HFF-Myc (cell line): ENCODE results near the gene TMEM117.

ENCODE experiments used
- DNase-seq: peaks from one replicate; pipeline ENCODE4 v3.0.0-alpha.2; 2011; ENCODE audit warnings: low read depth; ENCODE audit errors: extremely low read depth
- H3K4me3 ChIP-seq: replicated peaks from 2 replicates; pipeline ENCODE4 v1.5.1; 2011; ENCODE audit warnings: low read depth, mild to moderate bottlenecking, control low read depth, low read length
- CTCF ChIP-seq: IDR thresholded peaks from 2 replicates; pipeline ENCODE4 v1.5.1; 2012; ENCODE audit warnings: mild to moderate bottlenecking, low read depth, low read length, control low read depth; ENCODE audit errors: missing control alignments

TMEM117 gene

DNA sequence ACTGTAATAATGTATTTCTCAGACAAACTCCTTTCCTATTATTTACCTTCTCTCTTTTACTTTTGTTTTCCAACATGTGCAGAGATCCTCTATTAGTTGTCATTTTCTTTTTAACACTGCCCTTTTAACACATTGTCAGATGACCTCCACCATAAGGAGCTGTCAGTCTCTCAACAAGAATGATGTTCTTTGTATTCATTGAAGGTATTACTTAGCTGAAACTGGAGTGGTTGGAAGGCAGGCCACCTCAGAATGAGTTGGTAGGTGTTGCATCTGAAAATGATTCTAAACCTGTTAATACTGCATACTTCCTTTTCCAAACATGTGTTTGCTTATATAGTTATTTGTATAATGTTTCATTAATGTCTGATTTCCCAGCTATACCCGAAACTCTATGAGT, 16.9 kb downstream of the TMEM117 start:
- no peak overlapping the region for H3K4me3 ChIP-seq
- no peak for TF ChIP-seq CTCF
- DNase-seq, result no peak

- no peak for DNase-seq
- no peak overlapping the region for H3K4me3 ChIP-seq
- no peak for TF ChIP-seq CTCF
Observed at GRCh38 chr12:43856972-43857371, 21.1 kb downstream of the TMEM117 start.

DNA sequence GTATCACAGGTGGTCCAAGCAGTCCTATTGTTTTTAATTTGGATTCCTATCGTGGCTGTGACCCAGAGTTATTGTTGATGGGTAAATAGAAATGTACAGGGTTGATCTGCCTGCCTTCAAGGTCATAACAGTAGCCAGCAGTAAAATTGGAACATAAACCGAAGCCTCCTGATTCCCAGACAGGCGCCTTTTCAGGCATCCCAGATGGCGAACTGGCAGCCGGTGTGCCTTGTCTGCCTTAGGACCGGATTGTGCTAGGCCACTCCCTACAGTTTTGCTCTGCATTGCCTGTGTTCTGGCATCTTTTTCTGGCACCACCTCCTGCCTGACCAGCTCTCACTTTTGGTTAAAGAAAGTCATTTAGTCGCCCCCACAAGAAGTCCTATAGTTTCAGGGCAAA, 22.2 kb downstream of the TMEM117 start:
- no peak for DNase-seq
- no peak for TF ChIP-seq CTCF
- no peak overlapping the region for H3K4me3 ChIP-seq

DNA sequence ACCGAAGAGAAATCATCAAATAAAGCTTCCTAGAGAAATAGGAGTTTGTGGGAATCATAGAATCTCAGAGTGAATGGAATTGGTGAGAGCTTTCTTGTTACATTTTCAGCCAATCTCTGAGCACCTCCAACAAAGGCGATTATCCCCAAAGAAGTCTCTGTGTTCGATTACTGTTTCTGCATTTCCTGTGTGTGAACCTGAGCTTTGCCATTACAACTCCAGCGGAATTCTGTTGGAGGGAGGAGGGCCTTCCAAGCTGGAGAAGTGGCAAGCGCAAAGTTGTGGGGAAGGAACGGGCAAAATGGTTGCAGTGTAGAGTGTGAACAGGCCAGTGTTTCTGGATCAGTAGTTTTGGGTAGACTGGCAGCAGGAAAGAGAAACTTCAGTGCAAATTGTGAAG, 23.1 kb downstream of the TMEM117 start:
- no peak overlapping the region for H3K4me3 ChIP-seq
- TF ChIP-seq CTCF, result no peak
- no peak for DNase-seq

DNA sequence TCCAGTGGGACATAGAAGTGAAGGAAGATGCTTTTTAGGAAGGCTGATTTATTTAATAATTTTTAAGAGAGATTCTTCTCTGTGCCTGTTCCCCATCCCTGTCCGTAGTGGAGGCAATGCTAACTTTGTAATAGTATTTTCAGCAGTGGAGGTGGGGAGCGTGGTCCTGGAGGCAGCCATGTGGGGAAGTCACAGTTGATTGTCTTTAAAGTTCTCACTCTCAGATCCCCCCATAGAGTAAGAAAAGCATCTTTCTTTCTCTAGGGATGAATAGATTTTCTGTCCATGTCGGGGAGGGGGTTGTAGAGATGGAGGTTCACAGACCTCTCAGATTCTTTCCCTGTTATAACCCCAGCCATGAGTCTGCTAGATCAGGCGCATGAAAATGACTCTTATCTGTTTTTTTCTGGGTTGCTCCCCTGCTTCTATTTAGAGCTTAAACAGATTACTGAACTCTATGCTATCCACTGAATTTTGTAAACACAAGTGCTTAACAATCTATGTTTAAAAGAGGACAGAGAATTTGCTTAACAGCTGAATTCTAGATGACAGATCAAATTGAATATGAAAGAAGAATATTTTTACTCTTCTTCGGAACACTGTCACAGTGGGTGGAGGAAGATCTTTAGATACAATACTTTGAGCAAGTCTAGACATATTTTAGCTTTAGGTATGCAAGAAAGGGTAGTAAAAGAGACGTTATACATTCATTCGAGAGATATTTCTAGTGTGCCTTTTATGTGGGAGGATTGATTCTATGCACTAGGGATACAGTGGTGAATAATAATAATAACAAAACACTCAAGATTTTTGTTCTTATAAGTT, 25.3 kb downstream of the TMEM117 start:
- H3K4me3 ChIP-seq, result no peak overlapping the region
- no peak for TF ChIP-seq CTCF
- DNase-seq, result no peak

DNA sequence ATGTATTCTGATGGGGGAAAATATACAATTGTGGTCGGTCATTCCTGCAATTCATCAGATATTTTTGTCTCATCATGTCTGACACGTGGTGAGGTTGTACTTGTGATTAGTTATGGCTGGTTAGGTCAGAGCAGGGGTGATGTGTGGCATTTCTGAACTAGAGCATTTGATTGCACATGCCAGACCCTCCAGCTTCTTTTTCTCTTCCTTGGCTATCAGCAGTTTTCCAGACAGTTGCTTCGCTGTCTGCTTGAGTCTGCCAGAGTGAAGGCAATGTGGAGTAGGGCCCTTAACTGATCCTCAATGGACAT, 25.9 kb downstream of the TMEM117 start:
- TF ChIP-seq CTCF, result no peak
- no peak for DNase-seq
- no peak overlapping the region for H3K4me3 ChIP-seq
